CD14-positive monocyte (primary cell): ENCODE data around the gene IPO11. TPM values are rescaled to one million over a fixed set of nuclear protein-coding genes. Genes with fewer than 3 reads are reported as not detected.

Experiments used
- DNase-seq, 3 donors: peaks; one replicate each; pipeline ENCODE4 v3.0.0-alpha.2; 2011 to 2022
- H2AFZ ChIP-seq: 2 replicates; pipeline ENCODE4 v1.6.0; 2012; ENCODE audit warnings: mild to moderate bottlenecking, low read depth, low read length, inconsistent platforms; ENCODE audit not compliant: insufficient read depth, poor library complexity, severe bottlenecking
- H3K27ac ChIP-seq, 2 donors: 1 replicate in 1 of 2; 2 replicates in 1 of 2; pipeline ENCODE4 v1.5.1; 2012 to 2013; ENCODE audit warnings: low read length in 2 of 2, control low read depth in 1 of 2, inconsistent platforms in 1 of 2, low read depth in 1 of 2, mild to moderate bottlenecking in 1 of 2
- H3K27me3 ChIP-seq, 2 donors: one replicate each; pipeline versions ENCODE4 v1.6.0 to v1.6.1; 2011 to 2013; ENCODE audit warnings: low read length in 2 of 2; ENCODE audit not compliant: control insufficient read depth in 2 of 2, insufficient read depth in 2 of 2
- H3K36me3 ChIP-seq, 2 donors: replicated peaks in 1 of 2; 1 replicate in 1 of 2; 2 replicates in 1 of 2; pipeline versions ENCODE4 v1.5.1 to v1.6.1; 2012 to 2013; ENCODE audit warnings: low read length in 2 of 2, control low read depth in 1 of 2, inconsistent platforms in 1 of 2, mild to moderate bottlenecking in 1 of 2; ENCODE audit not compliant: insufficient read depth in 2 of 2, control insufficient read depth in 1 of 2
- H3K4me1 ChIP-seq, 2 donors: 1 replicate in 1 of 2; 2 replicates in 1 of 2; pipeline versions ENCODE4 v1.5.1 to v1.6.1; 2012 to 2013; ENCODE audit warnings: low read length in 2 of 2, control low read depth in 1 of 2, inconsistent platforms in 1 of 2, mild to moderate bottlenecking in 1 of 2, moderate library complexity in 1 of 2; ENCODE audit not compliant: insufficient read depth in 2 of 2, control insufficient read depth in 1 of 2
- H3K4me2 ChIP-seq: replicated peaks from 2 replicates; pipeline ENCODE3; 2012; ENCODE audit warnings: low read length, moderate library complexity, mild to moderate bottlenecking; ENCODE audit not compliant: poor library complexity, severe bottlenecking; ENCODE audit errors: extremely low read depth
- H3K4me3 ChIP-seq, 3 experiments: fragments of 200-600 bp in 1 of 3; sonication (generic) in 1 of 3; replicated peaks in 1 of 3; 1 replicate in 2 of 3; 2 replicates in 1 of 3; pipeline ENCODE4 v1.5.1; 2011 to 2013; ENCODE audit warnings: low read length in 3 of 3, mild to moderate bottlenecking in 3 of 3, control low read depth in 2 of 3, low read depth in 2 of 3, inconsistent platforms in 1 of 3, moderate library complexity in 1 of 3
- H3K79me2 ChIP-seq: 2 replicates; pipeline ENCODE4 v1.6.0; 2012; ENCODE audit warnings: mild to moderate bottlenecking, control low read depth, inconsistent platforms, low read length, moderate library complexity; ENCODE audit not compliant: insufficient read depth
- H3K9ac ChIP-seq: 2 replicates; pipeline ENCODE4 v1.6.0; 2017; ENCODE audit warnings: low read length, mild to moderate bottlenecking; ENCODE audit not compliant: insufficient read depth, poor library complexity, severe bottlenecking
- H3K9me3 ChIP-seq, 2 donors: replicated peaks in 1 of 2; 1 replicate in 1 of 2; 2 replicates in 1 of 2; pipeline versions ENCODE4 v1.5.1 to v1.6.1; 2012 to 2013; ENCODE audit warnings: low read length in 2 of 2, control low read depth in 1 of 2; ENCODE audit not compliant: control insufficient read depth in 1 of 2, insufficient read depth in 1 of 2
- H4K20me1 ChIP-seq: 2 replicates; pipeline ENCODE4 v1.6.0; 2012; ENCODE audit warnings: mild to moderate bottlenecking, low read length, control low read depth, moderate library complexity; ENCODE audit not compliant: insufficient read depth
- H3K27ac Mint-ChIP-seq, 7 donors: one replicate each; pipeline ENCODE4 v1.8.0; 2020; ENCODE audit warnings: mild to moderate bottlenecking in 7 of 7, mixed read lengths in 7 of 7, moderate library complexity in 6 of 7, inconsistent platforms in 2 of 7
- H3K27me3 Mint-ChIP-seq, 3 donors: one replicate each; pipeline ENCODE4 v1.8.0; 2021 to 2022; ENCODE audit warnings: low read depth in 3 of 3, mild to moderate bottlenecking in 3 of 3, mixed read lengths in 3 of 3, moderate library complexity in 3 of 3, inconsistent platforms in 1 of 3
- H3K36me3 Mint-ChIP-seq, 2 donors: one replicate each; pipeline ENCODE4 v1.8.0; 2020; ENCODE audit warnings: mixed read lengths in 2 of 2, inconsistent platforms in 1 of 2, mild to moderate bottlenecking in 1 of 2
- H3K4me1 Mint-ChIP-seq: one replicate; pipeline ENCODE4 v1.8.0; 2020; ENCODE audit warnings: mild to moderate bottlenecking, mixed read lengths
- H3K4me3 Mint-ChIP-seq, 2 donors: one replicate each; pipeline ENCODE4 v1.8.0; 2020; ENCODE audit warnings: mild to moderate bottlenecking in 2 of 2, mixed read lengths in 2 of 2, moderate library complexity in 1 of 2
- H3K9me3 Mint-ChIP-seq, 7 donors: one replicate each; pipeline ENCODE4 v1.8.0; 2020 to 2022; ENCODE audit warnings: mixed read lengths in 7 of 7, mild to moderate bottlenecking in 6 of 7, moderate library complexity in 6 of 7, inconsistent platforms in 2 of 7
- CTCF ChIP-seq: fragments of 200-600 bp; IDR thresholded peaks from one replicate; pipeline ENCODE4 v1.8.0; 2022; ENCODE audit warnings: antibody characterized with exemption, mild to moderate bottlenecking
- WGBS: methylation state at CpG from one replicate; pipeline ENCODE4 v1.1.5; 2013; ENCODE audit warnings: missing lambda C conversion rate; ENCODE audit not compliant: insufficient coverage; 5-methylcytosine and 5-hydroxymethylcytosine counted together
- intact Hi-C, 2 donors: fragments of 100-400 bp; cut with micrococcal nuclease; formaldehyde crosslinking; loops; one replicate each; pipeline versions ENCODE4 v1.15.0 to v1.15.1; 2023
- polyA plus RNA-seq, 3 donors: library from polyadenylated mRNA; depleted of rRNA in 1 of 3; unstranded in 2 of 3; stranded (reverse) in 1 of 3; fragments of 300-500 nt in 2 of 3; fragments of >200 nt in 1 of 3; fragmentation: Illumina TruSeq in 2 of 3; gene quantifications; 1 replicate in 2 of 3; 2 replicates in 1 of 3; pipeline ENCODE4 v1.2.3, GENCODE V29; 2012 to 2021

IPO11 gene
- polyA plus RNA-seq, 3 donors: 4.4 to 5.5 (median 5.3) TPM

- no peaks in the 10 kb centered on the region for H4K20me1 ChIP-seq
- H3K4me2 ChIP-seq: no peak overlapping the region
- Mint-ChIP-seq H3K9me3 (peaks cover 0 to 3% (median 1%) of the 10 kb centered on the region in 7 donors), H3K27me3 (no peaks in the 10 kb centered on the region), H3K36me3 (peaks cover 6 to 8% of the 10 kb centered on the region in 2 donors), H3K27ac (peak overlapping the region; percentile 51 to 94 (median 88)), H3K4me1 (peaks cover 11% of the 10 kb centered on the region), H3K4me3 (no peak overlapping the region)
- H3K9ac ChIP-seq: no peak overlapping the region
- H2AFZ ChIP-seq: no peak overlapping the region
- H3K4me1 ChIP-seq: no peaks in the 10 kb centered on the region
- no peak for TF ChIP-seq CTCF
- intact Hi-C loops: no loop called here
- H3K27me3 ChIP-seq: no peaks in the 10 kb centered on the region
- H3K9me3 ChIP-seq: no peaks in the 10 kb centered on the region
- H3K36me3 ChIP-seq: peaks cover 0 to 5% of the 10 kb centered on the region in 2 donors
- H3K27ac ChIP-seq: peak overlapping the region in 1 of 2 donors; percentile 54
- H3K4me3 ChIP-seq: no peak overlapping the region
- WGBS: 100% methylated on average over 2 of the region's 9 CpGs
- no peaks in the 10 kb centered on the region for H3K79me2 ChIP-seq
- peak; percentile 50 to 76 (median 65) for DNase-seq
Measured at GRCh38 chr5:62538017-62538942, 125.7 kb downstream of the IPO11 start.

- Histone ChIP-seq H3K36me3 (peaks cover 0 to 5% of the 10 kb centered on the region in 2 donors), H3K4me3 (no peak overlapping the region), H3K9me3 (no peaks in the 10 kb centered on the region), H2AFZ (no peak overlapping the region), H4K20me1 (no peaks in the 10 kb centered on the region), H3K4me2 (no peak overlapping the region), H3K79me2 (no peaks in the 10 kb centered on the region), H3K4me1 (peaks cover 3% of the 10 kb centered on the region in 2 donors), H3K27ac (no peak overlapping the region), H3K27me3 (no peaks in the 10 kb centered on the region), H3K9ac (no peak overlapping the region)
- no peak for DNase-seq
- no peak overlapping the region for H3K27ac Mint-ChIP-seq
- no peaks in the 10 kb centered on the region for H3K27me3 Mint-ChIP-seq
- no peak overlapping the region for H3K4me3 Mint-ChIP-seq
- peaks cover 16% of the 10 kb centered on the region for H3K4me1 Mint-ChIP-seq
- H3K9me3 Mint-ChIP-seq: peaks cover 0 to 6% (median 2%) of the 10 kb centered on the region in 7 donors
- no peak for TF ChIP-seq CTCF
- WGBS: no CpG with 5 or more reads among the region's 1 CpG
- intact Hi-C loops: no loop called here
- peaks cover 21 to 28% of the 10 kb centered on the region in 2 donors for H3K36me3 Mint-ChIP-seq
Measured at GRCh38 chr5:62542720-62543119, 130.2 kb downstream of the IPO11 start.
